Measurements from ENCODE around the gene TTLL1.
A peak's percentile ranks its signal among the peaks of the same experiment; 100 is the strongest.
"Not testable (repeated sequence)": the region's sequence is repeated elsewhere in the genome, so short reads cannot be mapped to it uniquely, and the experiment has no call there.

The TTLL1 gene

GRCh38 chr22:43109921-43110443 lies 20.8 kb upstream of the TTLL1 start:
- no peak for DNase-seq

DNA sequence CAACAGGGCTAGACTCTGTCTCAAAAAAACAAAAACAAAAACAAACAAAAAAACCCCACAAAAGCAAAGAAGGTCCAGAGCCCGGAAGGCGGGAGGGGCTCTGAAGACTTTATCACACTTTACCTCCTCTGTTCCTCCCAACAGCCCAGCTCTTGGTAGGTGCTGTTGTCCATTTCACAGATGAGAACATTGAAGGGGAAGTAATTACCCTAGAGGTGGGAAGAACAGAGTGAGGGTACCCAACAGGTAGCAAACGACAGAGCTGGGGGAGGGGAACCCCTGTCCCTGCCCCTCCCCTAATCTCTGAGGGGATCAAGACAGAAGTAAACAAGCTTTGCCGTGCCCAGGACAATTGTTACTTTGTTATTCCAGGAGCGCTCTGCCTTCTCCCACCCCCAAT lies 20.3 kb upstream of the TTLL1 start:
- DNase-seq: no peak

GRCh38 chr22:43106302-43106701 lies 17.1 kb upstream of the TTLL1 start:
- DNase-seq: no peak

- DNase-seq: not testable (repeated sequence)
These were observed 15.8 kb upstream of the TTLL1 start for GRCh38 chr22:43104950-43105349.

DNA sequence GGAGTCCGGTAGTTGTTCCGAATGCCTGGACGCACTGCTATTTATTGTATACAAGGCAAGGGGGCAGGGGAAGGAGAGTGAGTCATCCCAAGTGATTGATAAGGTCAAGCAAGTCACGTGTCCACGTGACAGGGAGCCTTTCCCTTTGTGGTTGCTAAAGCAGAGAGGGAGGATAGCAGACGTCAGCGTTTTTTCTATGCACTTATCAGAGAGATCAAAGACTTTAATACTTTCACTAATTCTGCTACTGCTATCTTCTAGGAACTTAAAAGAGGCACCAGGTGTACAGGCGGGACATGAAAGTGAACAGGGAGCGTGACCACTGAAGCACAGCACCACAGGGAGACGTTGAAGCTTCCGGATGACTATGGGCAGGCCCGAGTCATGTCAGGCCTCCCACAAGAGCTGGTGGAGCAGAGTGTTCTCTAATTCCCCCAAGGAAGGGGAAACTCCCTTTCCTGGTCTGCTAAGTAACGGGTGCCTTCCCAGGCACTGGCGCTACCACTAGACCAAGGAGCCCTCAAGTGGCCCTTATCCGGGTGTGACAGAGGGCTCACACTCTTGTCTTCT lies 14.9 kb upstream of the TTLL1 start:
- peak; percentile 42 to 44 for DNase-seq

DNA sequence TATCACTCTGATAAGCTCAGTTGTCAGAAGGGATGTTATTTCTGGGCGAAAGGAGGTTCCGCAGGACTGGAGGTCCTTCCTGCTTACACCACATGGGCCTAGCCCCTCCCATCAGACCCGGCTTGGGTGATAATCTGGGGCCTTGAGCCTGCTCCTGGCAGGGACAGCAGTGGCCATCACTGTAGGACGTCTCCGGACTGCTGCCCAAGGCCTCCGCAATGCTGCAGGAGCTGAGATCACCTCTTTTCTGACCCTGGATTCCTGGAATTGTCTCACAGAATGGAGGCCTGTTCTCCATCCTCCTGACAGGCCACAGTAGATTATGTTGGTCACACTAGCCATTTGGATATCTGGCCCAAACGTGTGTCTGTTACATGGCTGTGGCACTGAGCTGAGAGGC lies 12.1 kb upstream of the TTLL1 start:
- no peak for DNase-seq

DNA sequence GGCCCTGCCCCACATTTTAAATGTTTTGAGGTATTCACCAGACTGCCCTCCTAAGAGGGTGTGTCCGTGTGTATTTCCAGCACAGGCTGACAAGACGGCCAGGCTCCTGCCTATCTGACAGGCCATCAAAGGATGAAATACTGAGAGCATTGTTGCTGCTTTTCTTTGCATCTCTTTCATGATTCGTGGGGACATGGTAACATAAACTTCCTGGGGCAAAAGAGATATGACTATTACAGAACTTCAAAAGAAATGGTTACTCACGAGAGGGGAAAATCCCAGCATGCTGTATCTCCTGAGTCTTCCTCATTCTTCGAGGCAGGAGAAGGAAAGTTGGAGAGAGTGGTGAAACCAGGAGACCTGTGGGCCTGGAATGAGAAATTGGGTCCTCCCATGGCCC lies 11.0 kb upstream of the TTLL1 start:
- DNase-seq: peak; percentile 60 to 82

GRCh38 chr22:43099095-43099494 lies 9.9 kb upstream of the TTLL1 start:
- no peak for DNase-seq

- DNase-seq: no peak
These were observed 9.2 kb upstream of the TTLL1 start for GRCh38 chr22:43098356-43098755.

DNA sequence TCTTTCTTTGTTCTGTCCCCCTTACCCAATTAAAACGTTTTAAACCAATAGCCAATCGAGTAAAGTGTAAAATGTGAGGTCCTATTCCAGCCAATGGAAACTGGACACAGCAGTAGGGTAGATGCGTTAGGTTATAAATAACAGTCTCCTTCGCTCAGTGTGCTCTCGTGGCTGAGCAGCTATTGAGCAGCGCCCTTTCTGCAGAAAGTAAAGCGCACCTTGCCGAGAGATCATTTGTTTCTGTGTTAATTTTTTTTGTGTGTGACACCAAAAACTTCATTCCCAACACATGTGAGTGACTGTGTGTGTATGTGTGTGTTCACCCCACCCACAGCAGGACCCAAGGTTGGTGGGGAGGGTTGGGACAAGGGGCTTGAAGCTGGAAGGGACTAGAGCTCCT lies 7.2 kb upstream of the TTLL1 start:
- no peak for DNase-seq

DNA sequence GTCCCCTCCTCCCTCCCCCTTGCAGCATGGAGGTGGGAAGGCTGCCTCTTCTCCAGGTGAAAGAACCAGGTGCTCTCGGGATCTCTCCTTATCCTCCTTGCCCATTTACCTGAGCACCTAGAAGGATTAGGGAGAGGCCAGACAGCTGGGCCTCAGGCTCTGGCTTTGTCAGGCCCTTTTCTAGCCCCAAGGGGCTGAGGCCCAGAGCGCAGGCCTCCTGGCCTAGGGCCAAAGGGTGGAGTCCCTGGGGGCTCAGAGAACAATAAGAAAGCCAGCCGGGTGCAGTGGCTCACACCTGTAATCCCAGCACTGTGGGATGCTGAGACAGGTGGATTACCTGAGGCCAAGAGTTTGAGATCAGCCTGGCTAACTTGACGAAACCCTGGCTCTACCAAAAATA lies 5.4 kb upstream of the TTLL1 start:
- DNase-seq: no peak

GRCh38 chr22:43094085-43094484 lies 4.9 kb upstream of the TTLL1 start:
- DNase-seq: peak; percentile 82 to 90

DNA sequence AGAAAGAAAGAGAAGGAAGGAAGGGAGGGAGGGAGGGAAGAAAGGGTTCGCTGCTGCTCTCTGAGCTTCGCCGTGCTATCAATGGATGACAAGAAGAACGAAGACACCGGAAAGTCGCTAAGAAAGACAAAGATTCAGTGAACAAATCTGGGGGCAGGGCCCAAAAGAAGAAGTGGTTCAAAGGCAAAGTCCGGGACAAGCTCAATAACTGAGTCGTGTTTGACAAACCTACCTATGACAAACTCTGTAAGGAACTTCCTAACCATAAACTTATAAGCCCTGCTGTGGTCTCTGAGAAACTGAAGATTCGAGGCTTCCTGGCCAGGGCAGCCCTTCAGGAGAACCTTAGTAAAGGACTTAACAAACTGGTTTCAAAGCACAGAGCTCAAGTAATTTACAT lies 2.9 kb upstream of the TTLL1 start:
- peak; percentile 31 to 38 for DNase-seq

GRCh38 chr22:43090130-43090789 lies 1.1 kb upstream of the TTLL1 start:
- peak; percentile 87 to 93 for DNase-seq

GRCh38 chr22:43088627-43088983 lies 586 bp downstream of the TTLL1 start:
- DNase-seq: peak in 1 of 2 donors; percentile 21

DNA sequence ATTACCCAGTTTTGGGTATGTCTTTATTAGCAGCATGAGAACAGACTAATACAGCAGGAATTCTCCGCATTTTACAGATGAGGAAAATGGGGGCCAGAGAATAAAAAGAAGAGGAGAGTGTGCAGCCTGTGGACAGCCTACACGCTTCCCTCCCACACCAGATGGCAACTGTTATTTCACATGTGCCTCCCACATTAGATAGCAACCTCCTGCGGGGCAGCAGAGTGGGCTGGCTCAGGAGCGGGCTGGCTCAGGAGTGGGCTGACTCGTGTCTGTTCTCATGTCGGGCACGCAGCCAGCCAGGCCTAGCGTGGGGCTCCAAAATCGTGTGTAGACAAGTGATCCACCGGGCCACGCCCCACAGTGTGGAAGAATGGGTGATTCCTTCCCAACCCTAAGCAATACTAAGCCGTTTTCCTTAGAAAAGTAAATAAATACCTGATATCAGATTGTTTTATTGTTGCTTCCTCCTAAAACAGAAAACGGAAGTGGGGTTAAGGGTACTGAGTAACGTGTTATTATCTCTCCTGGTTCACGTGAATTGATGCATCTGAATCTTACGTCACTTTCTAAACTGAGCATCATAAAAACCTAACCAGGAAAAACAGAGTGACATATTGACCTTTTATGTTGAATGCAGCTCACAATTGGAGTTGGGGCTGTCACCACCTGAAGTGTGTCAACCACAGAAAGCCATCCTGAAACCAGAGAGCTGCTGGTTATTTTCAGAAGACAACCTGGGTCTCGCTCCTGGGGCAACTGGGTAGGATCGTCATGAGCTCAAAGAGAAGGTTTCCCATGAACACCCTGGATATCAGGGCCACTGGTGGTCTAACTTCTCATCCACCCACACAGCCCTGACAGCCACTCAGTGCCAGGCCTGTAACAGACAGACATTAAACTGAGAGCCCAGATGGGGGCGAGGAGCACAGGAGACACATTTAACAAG lies 3.3 kb downstream of the TTLL1 start:
- DNase-seq: no peak

- DNase-seq: no peak
These were observed 7.2 kb downstream of the TTLL1 start for GRCh38 chr22:43081968-43082367.

GRCh38 chr22:43080616-43081015 lies 8.6 kb downstream of the TTLL1 start:
- DNase-seq: no peak

DNA sequence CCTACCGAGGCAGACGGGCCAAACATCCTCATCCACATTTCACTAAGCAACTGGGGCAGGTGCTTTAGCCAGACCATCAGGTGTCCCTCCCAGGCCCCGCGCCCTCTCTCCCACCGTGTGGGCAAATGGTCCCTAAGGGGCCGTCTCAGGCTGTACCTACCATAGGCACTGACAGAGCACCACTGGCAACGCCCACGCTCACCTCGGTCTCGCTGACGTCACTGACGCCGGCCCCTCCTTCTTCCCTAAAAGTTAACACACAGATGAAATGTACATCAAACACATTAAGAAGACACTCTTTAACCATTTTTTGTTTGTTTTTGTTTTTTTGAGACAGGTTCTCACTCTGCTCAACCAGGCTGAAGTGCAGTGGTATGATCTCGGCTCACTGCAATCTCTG lies 9.4 kb downstream of the TTLL1 start:
- no peak for DNase-seq

DNA sequence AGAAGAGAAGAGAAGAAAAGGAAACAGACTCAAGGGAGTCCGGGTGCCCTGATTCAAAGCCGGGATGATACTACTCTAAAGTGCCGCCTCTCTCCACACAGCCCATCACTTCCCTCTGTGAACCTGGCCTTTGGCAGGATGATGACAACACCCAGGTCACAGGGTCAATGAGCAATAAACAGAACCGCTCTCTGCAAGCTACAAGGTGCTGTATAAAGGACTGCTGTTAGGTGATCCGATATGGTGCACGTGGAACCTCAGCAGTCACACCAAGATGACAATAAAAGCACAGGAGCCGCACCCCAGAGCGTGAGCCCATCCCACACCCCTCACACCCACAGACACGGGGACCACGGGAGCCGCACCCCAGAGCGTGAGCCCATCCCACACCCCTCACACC lies 10.7 kb downstream of the TTLL1 start:
- no peak for DNase-seq

DNA sequence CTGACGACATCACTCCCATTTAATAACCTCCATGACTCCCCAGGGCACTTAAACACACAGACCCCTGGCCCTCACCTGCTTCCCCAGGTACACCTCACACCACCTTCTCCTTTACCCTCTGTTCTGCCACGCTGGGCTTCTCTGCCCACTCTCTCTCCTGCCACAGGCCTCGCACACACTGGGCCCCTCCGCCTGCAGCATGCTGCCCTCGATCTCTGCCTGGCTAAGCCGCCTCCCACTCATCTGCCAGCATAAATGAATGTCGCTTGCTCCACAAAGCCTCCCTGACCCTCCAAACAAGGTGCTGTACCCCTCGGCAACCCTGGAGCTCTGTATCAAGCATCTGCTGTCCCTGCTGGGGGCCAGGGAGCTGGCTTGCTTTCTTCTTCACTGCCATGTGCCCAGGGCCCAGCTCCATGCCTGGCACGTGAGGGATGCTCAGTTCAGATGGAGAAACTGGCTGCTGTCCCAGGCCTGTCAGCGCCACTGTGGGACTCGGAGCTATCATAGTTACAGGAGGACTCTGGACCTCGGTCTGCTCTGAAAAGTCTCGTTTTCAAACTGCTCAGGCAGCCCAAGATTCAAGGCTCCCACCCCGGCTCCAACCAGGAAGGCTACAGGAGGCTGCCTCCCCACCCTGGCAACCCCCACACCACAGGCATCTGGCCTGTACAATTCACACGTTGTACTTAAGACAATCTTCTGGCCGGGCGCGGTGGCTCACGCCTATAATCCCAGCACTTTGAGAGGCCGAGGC lies 11.9 kb downstream of the TTLL1 start:
- no peak for DNase-seq

DNA sequence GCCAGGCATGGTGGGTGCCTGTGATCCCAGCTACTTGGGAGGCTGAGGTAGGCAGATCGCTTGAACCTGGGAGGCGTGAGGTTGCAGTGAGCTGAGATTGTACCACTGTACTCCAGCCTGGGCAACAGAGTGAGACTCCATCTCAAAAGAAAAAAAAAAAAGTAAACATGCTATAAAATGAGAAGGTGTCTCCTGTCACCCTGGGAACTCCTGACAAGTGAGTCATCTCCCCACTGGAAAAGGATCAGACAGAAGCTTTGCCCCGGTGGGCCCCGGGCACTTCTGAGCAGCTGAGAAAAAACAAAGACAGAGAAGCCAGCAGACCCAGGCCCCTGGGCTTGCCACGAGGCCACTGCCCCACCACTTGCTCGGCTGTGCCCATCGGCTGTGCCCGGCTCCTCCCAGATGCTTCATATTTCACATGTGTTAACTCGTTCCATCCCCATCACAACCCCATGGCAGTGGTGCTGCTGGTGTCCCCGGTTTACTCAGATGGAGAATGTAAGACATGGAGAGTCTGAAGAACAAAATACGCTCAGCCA lies 22.3 kb downstream of the TTLL1 start:
- peak in 1 of 2 donors; percentile 5 for DNase-seq

GRCh38 chr22:43066134-43066533 lies 23.1 kb downstream of the TTLL1 start:
- no peak for DNase-seq

Data from inflammatory macrophage treated with lipopolysaccharide for 1 hour (primary cell).